Measurements from ENCODE around the gene PINLYP.

Gene PINLYP

GRCh38 chr19:43553656-43554055 is 21.9 kb upstream of the PINLYP start:
- Histone ChIP-seq H3K36me3 (ENCODE audit: insufficient read depth, low read length) (peaks cover 58% of the 10 kb centered on the region; the same call in 1 of the 2 replicates), H3K9ac (ENCODE audit: low read depth, low read length, poor library complexity, severe bottlenecking) (no peak overlapping the region), H3K9me2 (replicated peaks; ENCODE audit: low read depth, low read length) (no peaks in the 10 kb centered on the region), H3F3A (ENCODE audit: low read depth) (no peaks in the 10 kb centered on the region), H3K4me2 (ENCODE audit: low read depth, low read length, poor library complexity, severe bottlenecking) (no peak overlapping the region), H3K4me1 (ENCODE audit: insufficient read depth, low read length, poor library complexity, severe bottlenecking) (no peaks in the 10 kb centered on the region), H4K20me1 (ENCODE audit: insufficient read depth, low read length, poor library complexity, severe bottlenecking) (no peaks in the 10 kb centered on the region), H3K79me2 (ENCODE audit: insufficient read depth, low read length) (0 out of 2 replicates have a peak, but pooled peaks cover 5% of the 10 kb centered on the region), H2AFZ (ENCODE audit: low read length) (no peak overlapping the region), H3K27me3 (ENCODE audit: insufficient read depth, low read length, poor library complexity, severe bottlenecking) (no peaks in the 10 kb centered on the region), H3K9me3 (ENCODE audit: insufficient read depth, low read depth, low read length) (no peaks in the 10 kb centered on the region), H3K4me3 (ENCODE audit: low read length, poor library complexity, severe bottlenecking) (no peak overlapping the region)
- TF ChIP-seq EZH2phosphoT487 (IDR thresholded peaks at IDR 0.05; ENCODE audit: borderline replicate concordance) (no peak), CTCF (conservative IDR thresholded peaks at IDR 0.05; ENCODE audit: low read length) (no peak)

GRCh38 chr19:43554317-43554895 is 21.2 kb upstream of the PINLYP start:
- no peak overlapping the region for H3K4me2 ChIP-seq (ENCODE audit: low read depth, low read length, poor library complexity, severe bottlenecking)
- H3K36me3 ChIP-seq (ENCODE audit: insufficient read depth, low read length), result peaks cover 53% of the 10 kb centered on the region; the same call in 1 of the 2 replicates
- H3F3A ChIP-seq (ENCODE audit: low read depth), result no peaks in the 10 kb centered on the region
- H3K4me3 ChIP-seq (ENCODE audit: low read length, poor library complexity, severe bottlenecking), result no peak overlapping the region
- no peak overlapping the region for H2AFZ ChIP-seq (ENCODE audit: low read length)
- no peaks in the 10 kb centered on the region for H3K9me2 ChIP-seq (replicated peaks; ENCODE audit: low read depth, low read length)
- no peaks in the 10 kb centered on the region for H3K9me3 ChIP-seq (ENCODE audit: insufficient read depth, low read depth, low read length)
- H3K27me3 ChIP-seq (ENCODE audit: insufficient read depth, low read length, poor library complexity, severe bottlenecking), result no peaks in the 10 kb centered on the region
- H3K4me1 ChIP-seq (ENCODE audit: insufficient read depth, low read length, poor library complexity, severe bottlenecking), result no peaks in the 10 kb centered on the region
- H3K9ac ChIP-seq (ENCODE audit: low read depth, low read length, poor library complexity, severe bottlenecking), result no peak overlapping the region
- no peaks in the 10 kb centered on the region for H4K20me1 ChIP-seq (ENCODE audit: insufficient read depth, low read length, poor library complexity, severe bottlenecking)
- TF ChIP-seq EZH2phosphoT487 (IDR thresholded peaks at IDR 0.05; ENCODE audit: borderline replicate concordance) (no peak), CTCF (conservative IDR thresholded peaks at IDR 0.05; ENCODE audit: low read length) (no peak)
- H3K79me2 ChIP-seq (ENCODE audit: insufficient read depth, low read length), result 0 out of 2 replicates have a peak, but pooled peaks cover 5% of the 10 kb centered on the region

GRCh38 chr19:43555185-43555770 is 20.3 kb upstream of the PINLYP start:
- H4K20me1 ChIP-seq (ENCODE audit: insufficient read depth, low read length, poor library complexity, severe bottlenecking), result no peaks in the 10 kb centered on the region
- H3K79me2 ChIP-seq (ENCODE audit: insufficient read depth, low read length), result peaks cover 6% of the 10 kb centered on the region; the same call in 1 of the 2 replicates
- H3K36me3 ChIP-seq (ENCODE audit: insufficient read depth, low read length), result peaks cover 51% of the 10 kb centered on the region; the same call in 1 of the 2 replicates
- no peak overlapping the region for H2AFZ ChIP-seq (ENCODE audit: low read length)
- H3K27me3 ChIP-seq (ENCODE audit: insufficient read depth, low read length, poor library complexity, severe bottlenecking), result no peaks in the 10 kb centered on the region
- TF ChIP-seq EZH2phosphoT487 (IDR thresholded peaks at IDR 0.05; ENCODE audit: borderline replicate concordance), result no peak
- peak; percentile 91 for TF ChIP-seq CTCF (conservative IDR thresholded peaks at IDR 0.05; ENCODE audit: low read length)
- peaks cover 1% of the 10 kb centered on the region for H3K4me1 ChIP-seq (ENCODE audit: insufficient read depth, low read length, poor library complexity, severe bottlenecking)
- H3K4me2 ChIP-seq (ENCODE audit: low read depth, low read length, poor library complexity, severe bottlenecking), result no peak overlapping the region
- H3K4me3 ChIP-seq (ENCODE audit: low read length, poor library complexity, severe bottlenecking), result no peak overlapping the region
- no peaks in the 10 kb centered on the region for H3K9me3 ChIP-seq (ENCODE audit: insufficient read depth, low read depth, low read length)
- H3F3A ChIP-seq (ENCODE audit: low read depth), result no peaks in the 10 kb centered on the region
- H3K9me2 ChIP-seq (replicated peaks; ENCODE audit: low read depth, low read length), result no peaks in the 10 kb centered on the region
- H3K9ac ChIP-seq (ENCODE audit: low read depth, low read length, poor library complexity, severe bottlenecking), result no peak overlapping the region
